Endothelial cell of umbilical vein (primary cell): ENCODE results near the gene ATG12. TPM values are rescaled to one million over a fixed set of nuclear protein-coding genes. Genes with fewer than 3 reads are reported as not detected.

Source experiments
- BruUV-seq: library from RNA; stranded (reverse); fragments of 400-500 nt; replicated peaks from 2 replicates; lab custom pipeline; 2021; lab: Mats Ljungman, UMichigan
- CTCF ChIA-PET: fragments of 300-600, 350-600 bp; sonication (Branson Sonifier 250); formaldehyde crosslinking; loops from one replicate; lab custom pipeline; 2021; ENCODE audit warnings: antibody characterized with exemption, inconsistent platforms; lab: Charles Lee
- POLR2A ChIA-PET: fragments of 300-600, 350-600 bp; sonication (Branson Sonifier 250); formaldehyde crosslinking; loops from one replicate; lab custom pipeline; 2021; ENCODE audit warnings: antibody characterized with exemption, inconsistent platforms; lab: Charles Lee
- DNase-seq: peaks from one replicate; pipeline ENCODE4 v3.0.0-alpha.2; 2011; ENCODE audit warnings: low read depth, low spot score
- FAIRE-seq: peaks from 2 replicates; lab custom pipeline; 2011; peaks lifted over from hg19 to GRCh38; lab: Jason Lieb, UNC
- H2AFZ ChIP-seq: 2 replicates; pipeline ENCODE4 v1.6.0; 2012; ENCODE audit warnings: low read depth, low read length, control low read depth, inconsistent platforms
- H3K27ac ChIP-seq: 2 replicates; pipeline ENCODE4 v1.5.1; 2011; ENCODE audit warnings: low read depth, mild to moderate bottlenecking, control low read depth, low read length, moderate library complexity; ENCODE audit not compliant: insufficient read depth
- H3K27me3 ChIP-seq, 2 experiments: 2 replicates each; pipeline versions ENCODE4 v1.6.0 to v1.6.1; 2011; ENCODE audit warnings: low read length in 2 of 2, mixed read lengths in 1 of 2; ENCODE audit not compliant: control insufficient read depth in 2 of 2, insufficient read depth in 2 of 2
- H3K36me3 ChIP-seq, 2 experiments: 2 replicates in 1 of 2; 3 replicates in 1 of 2; pipeline ENCODE4 v1.5.1; 2011; ENCODE audit warnings: low read length in 2 of 2, mild to moderate bottlenecking in 1 of 2, moderate library complexity in 1 of 2; ENCODE audit not compliant: control insufficient read depth in 2 of 2, insufficient read depth in 2 of 2; ENCODE audit errors: extremely low read depth in 1 of 2
- H3K4me1 ChIP-seq: 3 replicates; pipeline ENCODE4 v1.5.1; 2011; ENCODE audit warnings: mild to moderate bottlenecking, low read length; ENCODE audit not compliant: control insufficient read depth, insufficient read depth; ENCODE audit errors: extremely low read depth
- H3K4me2 ChIP-seq: 2 replicates; pipeline ENCODE4 v1.6.1; 2011; ENCODE audit warnings: low read length, control low read depth, mixed read lengths; ENCODE audit not compliant: insufficient read depth
- H3K4me3 ChIP-seq, 3 experiments: fragments of 200-600 bp in 1 of 3; sonication (generic), shearing (Covaris generic) in 1 of 3; replicated peaks in 1 of 3; 2 replicates each; pipeline ENCODE4 v1.5.1; 2011 to 2016; ENCODE audit warnings: control low read depth in 3 of 3, low read length in 3 of 3, mild to moderate bottlenecking in 2 of 3, inconsistent platforms in 1 of 3, low read depth in 1 of 3, moderate library complexity in 1 of 3; ENCODE audit not compliant: insufficient read depth in 1 of 3
- H3K79me2 ChIP-seq: 2 replicates; pipeline ENCODE4 v1.6.0; 2012; ENCODE audit warnings: low read length, inconsistent platforms; ENCODE audit not compliant: control insufficient read depth, insufficient read depth
- H3K9ac ChIP-seq: replicated peaks from 2 replicates; pipeline ENCODE3; 2011; ENCODE audit warnings: low read length, control low read depth; ENCODE audit not compliant: insufficient read depth; ENCODE audit errors: extremely low read depth
- H3K9me1 ChIP-seq: replicated peaks from 3 replicates; pipeline ENCODE4 v1.6.0; 2011; ENCODE audit warnings: mild to moderate bottlenecking, low read length; ENCODE audit not compliant: control insufficient read depth, insufficient read depth; ENCODE audit errors: extremely low read depth
- H3K9me3 ChIP-seq: replicated peaks from 2 replicates; pipeline ENCODE4 v1.5.1; 2012; ENCODE audit warnings: low read length, inconsistent platforms; ENCODE audit not compliant: control insufficient read depth, insufficient read depth
- H4K20me1 ChIP-seq: replicated peaks from 2 replicates; pipeline ENCODE3; 2011; ENCODE audit warnings: mild to moderate bottlenecking, low read length; ENCODE audit not compliant: control insufficient read depth, insufficient read depth; ENCODE audit errors: extremely low read depth
- CTCF ChIP-seq, 2 donors: IDR thresholded peaks; 1 replicate in 1 of 2; 2 replicates in 1 of 2; pipeline ENCODE4 v1.5.1; 2011; ENCODE audit warnings: low read length in 2 of 2, mild to moderate bottlenecking in 2 of 2, moderate library complexity in 2 of 2, control low read depth in 1 of 2, inconsistent platforms in 1 of 2, low read depth in 1 of 2; ENCODE audit not compliant: insufficient read depth in 1 of 2; ENCODE audit errors: extremely low read depth in 1 of 2
- GATA2 ChIP-seq: IDR thresholded peaks from 2 replicates; pipeline ENCODE4 v1.7.0; 2011; ENCODE audit warnings: low read depth, mild to moderate bottlenecking, moderate library complexity, mixed read lengths, low read length; ENCODE audit not compliant: insufficient read length, insufficient read depth
- MYC ChIP-seq: IDR thresholded peaks from one replicate; pipeline ENCODE4 v1.6.1; 2011; ENCODE audit warnings: mild to moderate bottlenecking, low read depth, low read length
- POLR2AphosphoS5 ChIP-seq: IDR thresholded peaks from 2 replicates; pipeline ENCODE4 v1.6.1; 2012; ENCODE audit warnings: low read depth, mild to moderate bottlenecking, control low read depth, low read length, moderate library complexity; ENCODE audit not compliant: insufficient read depth
- dilution Hi-C: fragments of 300-500 bp; cut with MboI; formaldehyde crosslinking; loops from one replicate; pipeline ENCODE4 v1.15.0; 2019; ENCODE audit warnings: low sequenced_read_pairs; ENCODE audit not compliant: extremely low pct_ligation_motif_present
- intact Hi-C: fragments of 100-400 bp; cut with micrococcal nuclease; formaldehyde crosslinking; loops from one replicate; pipeline ENCODE4 v1.10.0; 2022
- polyA plus RNA-seq, 4 experiments: library from polyadenylated mRNA; depleted of rRNA in 3 of 4; stranded (reverse) in 3 of 4; unstranded in 1 of 4; fragments of >200 nt; gene quantifications; 2 replicates each; pipeline versions ENCODE4 v1.2.1 to v1.2.3, GENCODE V29; 2011 to 2012; ENCODE audit warnings: missing spikeins in 1 of 4
- total RNA-seq: library from RNA; stranded (reverse); gene quantifications from 2 replicates; pipeline ENCODE4 v1.2.3, GENCODE V29; 2021

ATG12 gene
- total and polyA plus RNA-seq, 2 donors (not counting 3 experiments of a cell fraction or from before 2014, with no cell fraction given): 27.5 to 62.0 TPM

- BruUV-seq: no TSS peak
- no peaks in the 10 kb centered on the region for H3K9me3 ChIP-seq
- H3K9me1 ChIP-seq: no peaks in the 10 kb centered on the region
- H3K9ac ChIP-seq: no peak overlapping the region
- H2AFZ ChIP-seq: no peak overlapping the region
- POLR2A ChIA-PET: no interaction called here
- FAIRE-seq (no peak), DNase-seq (no peak)
- dilution Hi-C loops (no loop called here), intact Hi-C loops (loop anchor here (2.0 kb wide), 1 partner anchor 21 kb away; no protein-coding TSS in a partner anchor)
- H3K27me3 ChIP-seq: peaks cover 27 to 38% of the 10 kb centered on the region in 2 experiments
- H3K27ac ChIP-seq: no peak overlapping the region
- no peak overlapping the region for H3K4me3 ChIP-seq
- H3K36me3 ChIP-seq: no peaks in the 10 kb centered on the region
- no peaks in the 10 kb centered on the region for H4K20me1 ChIP-seq
- TF ChIP-seq MYC (no peak), POLR2AphosphoS5 (no peak), CTCF (IDR thresholded peaks at IDR 0.05; ENCODE audit: extremely low read depth in 1 of 2, insufficient read depth in 1 of 2, low read depth in 1 of 2, low read length in 2 of 2) (no peak), GATA2 (no peak)
- H3K79me2 ChIP-seq: no peaks in the 10 kb centered on the region
- peaks cover 6% of the 10 kb centered on the region for H3K4me1 ChIP-seq
- CTCF ChIA-PET: no interaction called here
- H3K4me2 ChIP-seq: no peak overlapping the region
These were observed 24.0 kb downstream of the ATG12 start for GRCh38 chr5:115817386-115817785.
